ENCODE measurements around the gene PCBD1.

PCBD1 gene

GRCh38 chr10:70917226-70917625 is 28.9 kb upstream of the PCBD1 start:
- DNase-seq: no peak

GRCh38 chr10:70916241-70916640 is 27.9 kb upstream of the PCBD1 start:
- DNase-seq: no peak

DNA sequence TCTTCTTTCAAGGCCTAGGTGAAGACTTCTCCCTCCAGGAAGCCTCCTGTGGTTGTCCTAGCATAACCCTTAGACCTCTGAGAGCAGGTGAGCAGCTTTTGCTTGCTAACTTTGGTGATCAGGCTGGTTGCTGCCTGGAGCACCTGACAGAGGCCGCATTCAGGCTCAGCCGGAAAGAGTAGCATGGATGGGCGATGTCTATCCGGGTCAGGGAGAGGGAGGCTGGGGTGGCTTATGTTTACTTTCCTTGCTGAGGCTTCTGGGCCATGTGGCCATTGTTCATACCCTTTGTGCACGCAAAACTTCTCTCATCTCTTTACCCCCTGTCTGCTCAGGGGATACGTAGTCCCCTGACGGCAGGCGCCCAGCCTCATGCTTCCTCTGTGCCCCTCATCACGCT is 27.4 kb upstream of the PCBD1 start:
- DNase-seq: no peak

DNA sequence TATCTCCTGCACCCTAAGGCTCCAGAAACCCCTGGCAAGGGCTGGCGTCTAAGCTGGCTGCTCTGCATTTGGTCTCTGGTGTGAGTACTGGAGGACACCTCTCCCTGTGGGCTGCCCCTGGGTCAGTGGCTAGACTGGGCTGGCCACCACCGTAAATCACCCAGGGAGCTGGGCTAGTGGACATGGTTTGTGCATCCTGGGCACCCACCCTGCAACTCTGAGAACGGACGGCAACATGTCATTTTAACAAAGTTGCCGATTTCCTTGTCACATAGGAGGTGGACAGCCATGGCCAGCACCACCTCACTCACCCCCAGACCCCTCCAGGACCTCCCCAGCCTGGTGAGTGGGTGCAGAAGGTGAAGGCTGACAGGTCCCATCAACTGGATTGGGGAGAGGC is 26.8 kb upstream of the PCBD1 start:
- DNase-seq: no peak

DNA sequence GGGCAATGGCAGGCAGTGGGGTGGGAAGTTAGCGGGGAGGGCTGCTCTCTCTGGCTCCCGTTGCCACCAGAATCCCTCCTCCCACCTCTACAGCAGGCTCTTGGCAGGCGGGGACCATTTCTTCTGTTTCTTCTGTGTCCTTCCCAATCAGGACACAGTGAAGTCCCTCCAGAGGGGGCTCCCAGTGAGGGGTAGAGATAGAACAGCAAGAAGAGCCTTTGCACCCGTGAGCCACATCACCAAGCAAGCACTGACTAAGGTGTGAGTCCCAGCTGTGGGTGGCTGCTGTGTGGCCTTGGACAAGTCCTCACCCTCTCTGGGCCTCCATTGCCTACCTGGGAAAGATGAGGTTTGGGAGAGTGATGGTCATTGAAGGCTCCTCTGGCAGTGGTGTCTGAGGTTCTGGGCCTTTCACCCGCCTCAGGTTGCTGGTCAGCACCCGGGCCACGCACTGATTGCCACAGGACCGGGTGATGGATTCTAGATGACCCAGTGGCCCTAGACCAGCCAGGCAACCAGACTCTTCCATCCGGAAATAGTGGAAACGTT is 26.0 kb upstream of the PCBD1 start:
- no peak for DNase-seq

DNA sequence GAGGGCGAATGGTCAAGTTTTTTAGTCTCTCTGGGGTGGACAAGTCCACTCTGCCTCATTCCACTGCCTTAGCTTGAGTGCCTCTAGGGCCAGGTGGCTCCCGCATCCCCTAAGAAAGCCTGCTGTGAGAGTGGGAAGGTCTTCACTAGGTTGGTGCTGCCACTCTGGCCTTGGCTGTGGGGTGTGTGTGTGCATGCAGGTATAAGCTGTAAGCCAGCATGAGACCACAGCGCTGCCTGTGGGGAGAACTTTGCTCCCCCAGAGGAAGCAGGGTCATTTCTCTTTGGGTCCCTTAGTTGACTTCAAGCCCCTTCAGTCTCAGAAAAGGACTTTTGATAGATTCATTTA is 25.5 kb upstream of the PCBD1 start:
- DNase-seq: no peak

DNA sequence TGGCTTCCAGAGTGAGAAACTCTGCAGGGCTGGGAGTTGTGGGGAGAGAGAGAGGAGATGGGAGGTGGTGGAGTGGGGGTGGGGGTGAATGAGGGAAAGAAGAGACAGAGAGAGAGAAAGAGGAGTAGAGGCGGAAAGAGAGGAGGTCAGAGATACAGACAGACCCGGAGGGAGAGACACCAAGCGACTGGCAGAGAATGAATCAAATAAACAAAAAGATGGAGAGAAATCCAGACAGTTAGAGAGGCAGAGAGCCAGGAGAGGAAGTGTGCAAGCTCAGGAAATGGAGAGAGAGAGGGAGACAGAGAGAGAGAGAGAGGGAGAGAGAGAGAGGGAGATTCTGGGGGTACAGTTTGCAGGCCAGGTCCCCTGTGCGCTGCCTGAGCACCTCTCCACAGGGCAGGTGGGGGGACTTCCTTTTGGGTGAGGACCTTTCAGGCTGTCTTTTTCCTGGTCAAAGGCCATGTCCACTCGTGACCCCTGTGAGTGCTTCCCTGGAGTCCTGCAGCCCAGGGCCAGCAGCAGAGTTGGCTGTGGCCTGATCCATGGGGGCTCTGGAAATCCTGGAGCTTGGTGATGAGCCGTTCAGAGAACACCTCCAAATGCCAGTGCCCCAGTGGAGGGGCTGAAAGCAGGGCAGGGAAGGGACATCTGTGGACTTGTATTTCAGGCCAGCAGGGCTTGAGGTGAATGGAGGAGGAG is 25.0 kb upstream of the PCBD1 start:
- no peak for DNase-seq

DNA sequence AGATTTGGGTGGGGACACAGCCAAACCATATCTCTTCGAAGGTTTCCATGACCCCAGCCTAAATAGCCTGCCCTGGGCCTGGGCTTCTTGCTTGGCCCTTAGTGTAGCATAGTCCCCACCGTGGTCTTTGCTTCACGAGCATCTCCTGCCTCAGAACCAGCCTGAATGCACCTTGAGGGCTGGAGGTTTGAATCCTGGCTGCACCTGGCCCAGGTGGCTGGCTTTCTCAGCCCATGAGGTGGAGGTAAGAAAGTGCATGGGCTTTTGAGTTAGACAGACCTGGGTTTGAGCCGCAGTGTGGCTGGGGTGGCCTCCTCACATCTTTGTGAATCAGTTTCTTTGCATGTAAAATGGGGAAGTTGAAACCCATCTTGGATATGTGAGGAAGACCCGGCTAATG is 24.2 kb upstream of the PCBD1 start:
- DNase-seq: no peak

DNA sequence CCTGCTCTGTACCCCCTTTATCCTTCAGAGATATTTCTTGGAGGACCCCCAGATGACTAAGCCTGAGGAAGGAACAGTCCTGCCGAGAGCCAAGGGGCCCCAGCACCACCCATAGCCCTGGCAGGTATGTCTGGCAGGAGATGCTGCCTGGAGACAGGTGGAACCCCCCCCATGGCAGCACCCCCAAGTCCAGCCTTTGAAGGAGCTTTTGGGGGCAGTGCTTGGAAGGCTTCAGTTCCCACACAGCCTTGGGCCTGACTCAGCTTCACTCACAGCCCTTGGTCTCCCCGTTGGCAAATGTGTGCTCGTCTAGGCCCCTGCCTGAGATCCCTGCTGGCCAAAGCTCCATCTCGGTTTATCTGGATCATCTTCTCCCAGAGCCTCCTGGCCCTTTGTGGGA is 23.0 kb upstream of the PCBD1 start:
- no peak for DNase-seq

DNA sequence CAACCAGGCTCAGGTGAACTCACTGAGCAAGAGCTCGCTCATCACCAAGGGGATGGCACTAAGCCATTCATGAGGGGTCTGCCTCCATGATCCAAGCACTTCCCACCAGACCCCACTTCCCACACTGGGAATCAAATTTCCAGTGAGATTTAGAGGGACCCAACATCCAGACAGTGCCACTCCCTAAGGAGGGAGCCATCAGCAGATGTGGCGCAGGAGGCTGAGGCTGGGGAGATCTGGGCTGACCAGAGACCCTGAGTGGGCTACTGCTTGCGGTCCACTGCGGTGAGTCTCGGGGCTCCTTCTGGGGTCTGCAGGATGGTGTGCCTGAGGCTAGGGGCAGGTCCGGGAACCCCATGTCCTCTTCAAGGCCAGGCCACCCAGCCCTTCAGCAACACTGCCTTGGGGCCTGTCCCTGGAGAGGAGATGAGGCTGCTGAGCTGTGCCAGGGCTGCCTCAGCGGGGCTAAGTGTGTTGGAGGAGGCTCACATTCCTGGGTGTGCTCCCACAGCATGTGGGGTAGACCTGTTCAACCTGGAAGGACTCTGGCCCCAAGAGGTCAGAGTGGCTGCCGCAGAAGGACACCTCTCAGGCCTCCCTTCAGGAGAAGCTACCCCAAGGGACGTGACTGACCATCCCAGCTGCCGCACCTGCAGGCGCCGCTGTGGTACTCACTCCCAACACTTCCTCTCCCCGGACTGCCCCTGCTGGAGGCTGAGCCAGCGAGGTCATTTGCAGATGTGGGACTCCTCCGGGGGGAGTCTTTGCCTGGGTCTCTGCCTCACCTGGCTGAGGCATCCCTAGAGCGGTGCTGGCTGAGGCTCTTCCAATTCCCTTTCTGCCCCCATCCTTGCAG is 22.3 kb upstream of the PCBD1 start:
- DNase-seq: no peak

- DNase-seq: no peak
Measured at GRCh38 chr10:70909326-70909935, 21.1 kb upstream of the PCBD1 start.

DNA sequence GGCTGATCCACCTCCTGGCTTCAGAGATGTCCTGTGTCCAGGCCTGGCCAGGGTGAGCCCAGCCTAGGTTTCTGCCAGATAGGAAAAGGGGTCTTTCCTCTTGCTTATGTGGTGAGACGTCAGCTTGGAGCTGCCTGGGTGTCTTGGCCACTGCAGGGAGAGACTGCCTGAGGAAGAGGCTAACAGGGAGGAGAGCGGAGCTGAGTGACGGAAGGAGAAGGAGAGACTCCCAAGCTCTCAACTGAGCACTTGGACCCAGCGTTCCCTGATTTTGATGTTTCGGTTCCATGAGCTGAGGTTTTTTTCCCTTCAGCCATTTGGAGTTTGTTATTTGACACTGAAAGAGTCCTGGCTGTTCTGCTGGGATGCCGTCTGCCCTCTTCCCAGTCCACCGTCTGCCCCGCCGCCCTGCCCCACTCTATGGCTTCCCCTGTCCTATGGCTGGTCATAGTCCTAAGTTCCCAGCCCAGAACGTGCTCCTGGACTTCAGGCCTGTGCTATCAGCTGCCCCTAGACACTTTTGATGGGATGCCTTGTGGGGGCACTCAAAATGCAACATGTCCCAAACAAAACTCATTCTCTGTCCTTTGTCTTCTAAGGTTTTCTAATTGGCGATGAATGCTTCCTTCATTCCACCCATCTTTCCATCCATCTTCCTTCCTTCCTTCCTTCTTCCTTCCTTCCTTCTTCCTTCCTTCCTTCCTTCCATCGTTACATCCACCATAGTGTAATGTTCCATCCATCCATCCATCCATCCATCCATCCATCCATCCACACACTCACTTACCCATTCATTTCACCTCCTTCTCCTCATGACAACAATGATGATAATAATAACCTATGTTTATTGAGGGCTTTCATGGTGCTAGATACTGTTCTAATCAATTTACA is 20.3 kb upstream of the PCBD1 start:
- no peak for DNase-seq

DNA sequence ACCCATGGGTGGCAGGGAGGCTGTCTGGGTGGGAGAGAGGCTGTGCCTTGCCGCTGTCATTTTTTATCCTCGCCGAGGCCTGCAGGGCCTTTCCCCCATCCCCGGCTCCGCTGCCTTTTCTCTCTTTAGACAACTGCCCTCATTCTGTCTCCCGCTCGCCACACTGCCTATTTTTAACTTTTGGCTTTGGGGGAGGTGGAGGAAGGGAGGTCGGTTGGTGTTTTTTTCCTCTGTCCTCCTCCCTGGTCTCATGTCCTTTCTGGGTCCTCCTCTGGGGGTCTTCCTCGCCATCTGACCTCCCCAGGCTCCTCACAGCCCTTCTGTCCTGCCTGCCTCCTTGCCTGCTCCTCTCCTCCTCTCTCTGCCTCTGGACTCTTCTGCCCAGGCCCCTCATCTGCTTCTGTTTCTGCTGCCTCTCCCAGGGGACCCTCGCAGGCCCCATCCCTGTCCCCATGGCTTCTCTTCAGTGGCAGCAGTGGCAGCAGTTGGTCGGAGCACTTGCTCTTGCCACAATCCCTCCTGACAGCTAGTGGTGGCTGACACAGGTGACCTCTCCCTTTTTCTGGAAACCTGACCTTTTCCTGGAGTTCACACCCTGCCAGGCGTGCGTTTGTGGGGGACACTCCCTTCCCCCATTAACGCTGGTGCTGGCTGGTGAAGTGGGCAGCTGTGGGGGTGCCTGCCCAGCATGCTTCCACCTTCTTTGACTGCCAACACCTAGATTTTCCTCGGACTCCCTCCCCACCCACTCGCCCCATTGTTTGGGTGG is 19.5 kb upstream of the PCBD1 start:
- no peak for DNase-seq

- DNase-seq: no peak
Measured at GRCh38 chr10:70906953-70907636, 18.7 kb upstream of the PCBD1 start.

DNA sequence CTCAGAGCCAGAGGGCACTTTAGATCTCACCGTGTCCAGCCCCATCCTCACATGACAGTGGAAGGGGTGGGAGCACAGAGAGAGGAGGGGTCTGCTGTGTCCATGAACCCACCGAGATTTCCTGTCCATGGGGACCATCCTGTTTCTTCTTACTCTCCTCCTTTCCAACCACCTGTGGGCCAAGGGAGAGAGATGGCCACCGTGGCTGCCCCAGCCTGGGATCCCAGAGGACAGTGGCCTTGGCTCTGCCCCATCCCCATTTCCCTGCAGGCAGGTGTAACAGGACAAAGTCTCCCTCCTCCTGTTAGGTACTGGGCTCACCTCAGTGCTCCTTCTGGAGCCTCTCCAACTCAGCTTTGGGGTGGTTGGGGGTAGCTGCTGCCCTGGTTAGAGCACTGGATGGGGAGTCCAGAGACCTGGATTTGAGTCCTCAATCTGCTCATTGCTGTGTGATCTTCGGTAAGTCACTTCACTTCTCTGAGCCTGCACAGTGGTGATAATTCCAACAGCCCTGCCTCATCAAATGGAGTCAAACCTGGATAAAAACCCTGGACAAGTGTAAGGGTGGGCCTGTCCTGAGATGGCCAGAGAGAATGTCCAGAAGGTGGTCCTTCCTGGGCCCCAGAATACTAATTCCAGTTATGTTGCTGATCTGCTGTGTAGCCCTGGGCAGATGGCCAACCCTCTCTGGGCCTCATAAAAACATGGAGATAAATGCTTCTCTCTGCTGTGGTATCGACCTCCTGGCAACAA is 17.8 kb upstream of the PCBD1 start:
- DNase-seq: no peak

GRCh38 chr10:70905071-70906021 is 17.0 kb upstream of the PCBD1 start:
- DNase-seq: no peak

DNA sequence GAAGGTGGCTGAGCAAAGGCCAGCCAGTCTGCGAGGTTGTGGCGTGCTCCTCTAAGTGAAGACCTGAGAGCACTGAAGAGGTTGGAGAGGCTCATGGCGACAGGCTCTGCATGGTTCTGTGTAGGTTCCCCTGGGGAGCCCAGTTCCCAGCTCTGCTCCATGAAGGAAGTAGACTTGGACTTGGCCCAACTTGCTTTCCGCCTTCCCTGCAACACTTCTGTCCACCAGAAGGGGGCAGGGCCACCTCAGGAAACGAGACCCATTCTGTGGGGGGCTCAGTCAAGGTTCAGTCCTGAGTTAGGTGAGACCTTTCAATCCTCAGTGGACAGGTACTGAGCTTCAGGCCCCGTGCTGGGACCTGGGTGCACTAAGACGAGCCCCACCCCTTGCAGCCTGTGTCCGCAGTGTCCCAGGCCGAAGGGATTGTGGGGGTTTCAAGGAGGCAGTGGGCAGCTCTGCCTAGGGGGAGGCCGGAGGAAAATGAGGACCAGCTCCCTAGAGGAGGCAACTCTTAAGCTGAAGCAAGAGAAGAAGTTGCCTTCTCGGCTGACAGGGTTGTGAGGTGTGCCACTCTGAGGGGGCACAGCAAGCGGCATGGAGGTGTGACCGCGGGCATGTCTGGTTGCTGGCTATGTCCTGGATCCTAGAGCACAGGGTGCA is 15.0 kb upstream of the PCBD1 start:
- peak; percentile 16 to 57 for DNase-seq

GRCh38 chr10:70902661-70903261 is 14.4 kb upstream of the PCBD1 start:
- DNase-seq: peak in 1 of 2 donors; percentile 5
